Right lobe of liver (tissue), 6 donors: Measurements from ENCODE around the gene PRKAR1B. TPM values are rescaled to one million over a fixed set of nuclear protein-coding genes. Genes with fewer than 3 reads are reported as not detected.
A peak's percentile ranks its signal among the peaks of the same experiment; 100 is the strongest.

Source experiments
- ATAC-seq, 4 donors: fragments of 200-7000 bp; cut with Tn5 transposase; one replicate each; pipeline ENCODE4 v1.9.1; 2020; ENCODE audit warnings: mild to moderate bottlenecking in 4 of 4, moderate library complexity in 4 of 4
- DNase-seq, 3 donors: peaks; one replicate each; pipeline ENCODE4 v3.0.0-alpha.2; 2020
- H3K27ac ChIP-seq, 3 donors: fragments of 200-600 bp; one replicate each; pipeline ENCODE4 v1.8.0; 2022
- H3K27me3 ChIP-seq, 2 donors: fragments of 200-600 bp; one replicate each; pipeline ENCODE4 v1.8.0; 2022
- H3K36me3 ChIP-seq, 4 donors: fragments of 200-600 bp; sonication (generic) in 1 of 4; one replicate each; pipeline versions ENCODE4 v1.5.1 to v1.8.0; 2017 to 2022; ENCODE audit warnings: control low read depth in 1 of 4
- H3K4me1 ChIP-seq, 4 donors: fragments of 200-600 bp; sonication (generic) in 1 of 4; one replicate each; pipeline versions ENCODE4 v1.5.1 to v1.8.0; 2017 to 2022; ENCODE audit warnings: control low read depth in 1 of 4
- H3K4me3 ChIP-seq, 3 donors: fragments of 200-600 bp; one replicate each; pipeline ENCODE4 v1.8.0; 2022
- H3K9me3 ChIP-seq, 4 donors: fragments of 200-600 bp; sonication (generic) in 1 of 4; one replicate each; pipeline versions ENCODE4 v1.5.1 to v1.8.0; 2017 to 2022; ENCODE audit warnings: control low read depth in 1 of 4
- POLR2A ChIP-seq: fragments of 450-650 bp; IDR thresholded peaks from one replicate; pipeline ENCODE4 v1.6.1; 2017; ENCODE audit warnings: antibody characterized with exemption, mild to moderate bottlenecking
- WGBS: methylation state at CpG from one replicate; pipeline ENCODE4 v1.1.6; 2018; ENCODE audit warnings: low coverage, low lambda C conversion rate; ENCODE audit not compliant: insufficient coverage; ENCODE audit errors: missing lambda C conversion rate; 5-methylcytosine and 5-hydroxymethylcytosine counted together
- intact Hi-C, 2 donors: fragments of 100-400 bp; cut with DNase I; formaldehyde crosslinking; loops; one replicate each; pipeline versions ENCODE4 v1.11.2 to v1.14.1; 2022
- long read RNA-seq: library from polyadenylated mRNA; unstranded; transcript quantifications from one replicate; pipeline ENCODE4 v2.0.0, GENCODE V29; 2019
- total RNA-seq, 6 experiments: library from RNA; depleted of rRNA in 2 of 6; stranded (reverse); fragments of >200 nt in 2 of 6; fragmentation: NEBNext Ultra II Directional in 3 of 6; extraction: Animal tissue kit (Norgen Biotek cat#: 25700) in 3 of 6; gene quantifications; one replicate each; pipeline versions ENCODE4 v1.1.0 to v1.2.4, GENCODE V29; 2016 to 2023
- TF ChIP-seq, protein P1 (sequence below), 4 donors: fragments of 200-600 bp in 3 of 4; fragments of 450-650 bp in 1 of 4; IDR thresholded peaks; one replicate each; pipeline versions ENCODE4 v1.5.1 to v1.8.0; 2016 to 2022; ENCODE audit warnings: antibody characterized with exemption in 4 of 4, mild to moderate bottlenecking in 2 of 4
- donor health status: DM: no; HTN: yes; CAD: no.
- donor health status: DM: no; HTN: no; CAD: no.
- donor health status: DM: no; HTN: no; CAD: no.
- donor health status: DM: no; HTN: yes; CAD: no.
- donor health status: DM: no; HTN: yes; CAD: no.

PRKAR1B gene
- total RNA-seq, result 10 to 100 TPM in 3 of 6 experiments, 1 to 10 TPM in 3; 4.7 to 20.8 (median 11.3) TPM
- long read RNA-seq, result 0 reads

DNA sequence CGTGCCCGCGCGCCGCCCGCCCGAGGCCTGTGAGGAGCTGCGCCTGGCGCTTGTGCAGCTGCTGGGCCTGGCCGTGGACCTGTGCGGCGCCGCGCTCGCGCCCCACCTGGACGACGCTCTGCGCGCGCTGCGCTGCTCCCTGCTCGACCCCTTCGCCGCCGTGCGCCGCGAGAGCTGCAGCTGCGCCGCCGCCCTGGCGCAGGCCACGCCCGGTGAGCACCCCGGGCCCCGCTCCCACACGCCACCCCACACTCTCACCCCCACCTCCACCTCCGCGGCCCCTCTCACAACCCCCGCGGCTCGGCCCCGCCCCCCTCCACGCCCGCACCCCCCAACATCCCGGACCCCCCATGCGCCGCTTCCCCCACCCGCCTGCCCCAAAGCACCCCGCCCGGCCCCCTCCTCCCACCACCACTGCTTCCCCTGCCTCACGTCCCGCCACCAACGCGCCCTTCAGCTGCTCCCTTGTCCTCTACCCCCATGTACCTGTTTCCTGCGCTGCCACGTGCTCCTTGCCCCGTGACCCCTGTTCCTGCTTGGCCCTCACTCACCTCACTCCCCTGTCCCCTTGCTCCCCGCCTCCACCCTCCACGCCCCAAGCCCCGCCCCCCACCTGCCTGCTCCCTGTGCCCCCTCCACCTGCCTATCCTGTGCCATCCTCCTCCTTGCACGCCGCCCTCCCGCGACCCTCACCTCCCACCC lies at the start of gene PRKAR1B:
PRKAR1B (minus strand) TSS at position 178 of the 702 bp plus-strand sequence. CDS start 15,776 bp downstream, outside the sequence.
- ATAC-seq, result peak; percentile 4 to 57 (median 25)
- TF ChIP-seq, protein P1, sequence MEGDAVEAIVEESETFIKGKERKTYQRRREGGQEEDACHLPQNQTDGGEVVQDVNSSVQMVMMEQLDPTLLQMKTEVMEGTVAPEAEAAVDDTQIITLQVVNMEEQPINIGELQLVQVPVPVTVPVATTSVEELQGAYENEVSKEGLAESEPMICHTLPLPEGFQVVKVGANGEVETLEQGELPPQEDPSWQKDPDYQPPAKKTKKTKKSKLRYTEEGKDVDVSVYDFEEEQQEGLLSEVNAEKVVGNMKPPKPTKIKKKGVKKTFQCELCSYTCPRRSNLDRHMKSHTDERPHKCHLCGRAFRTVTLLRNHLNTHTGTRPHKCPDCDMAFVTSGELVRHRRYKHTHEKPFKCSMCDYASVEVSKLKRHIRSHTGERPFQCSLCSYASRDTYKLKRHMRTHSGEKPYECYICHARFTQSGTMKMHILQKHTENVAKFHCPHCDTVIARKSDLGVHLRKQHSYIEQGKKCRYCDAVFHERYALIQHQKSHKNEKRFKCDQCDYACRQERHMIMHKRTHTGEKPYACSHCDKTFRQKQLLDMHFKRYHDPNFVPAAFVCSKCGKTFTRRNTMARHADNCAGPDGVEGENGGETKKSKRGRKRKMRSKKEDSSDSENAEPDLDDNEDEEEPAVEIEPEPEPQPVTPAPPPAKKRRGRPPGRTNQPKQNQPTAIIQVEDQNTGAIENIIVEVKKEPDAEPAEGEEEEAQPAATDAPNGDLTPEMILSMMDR (IDR thresholded peaks at IDR 0.05), result no peak
- no peak for TF ChIP-seq POLR2A
- no peaks in the 10 kb centered on the region for H3K27me3 ChIP-seq
- intact Hi-C loops, result no loop called here
- peak within 1 kb of the TSS in 2 of 3 donors; percentile 40 to 47 for H3K27ac ChIP-seq
- WGBS, result 5% methylated on average over 18 of the region's 66 CpGs
- H3K36me3 ChIP-seq, result no peaks in the 10 kb centered on the region
- no peaks in the 10 kb centered on the region for H3K9me3 ChIP-seq
- peaks cover 0 to 18% (median 3%) of the 10 kb centered on the region in 4 donors for H3K4me1 ChIP-seq
- peak within 1 kb of the TSS; percentile 57 to 98 (median 68) for H3K4me3 ChIP-seq
- peak in 1 of 3 donors; percentile 60 for DNase-seq

DNA sequence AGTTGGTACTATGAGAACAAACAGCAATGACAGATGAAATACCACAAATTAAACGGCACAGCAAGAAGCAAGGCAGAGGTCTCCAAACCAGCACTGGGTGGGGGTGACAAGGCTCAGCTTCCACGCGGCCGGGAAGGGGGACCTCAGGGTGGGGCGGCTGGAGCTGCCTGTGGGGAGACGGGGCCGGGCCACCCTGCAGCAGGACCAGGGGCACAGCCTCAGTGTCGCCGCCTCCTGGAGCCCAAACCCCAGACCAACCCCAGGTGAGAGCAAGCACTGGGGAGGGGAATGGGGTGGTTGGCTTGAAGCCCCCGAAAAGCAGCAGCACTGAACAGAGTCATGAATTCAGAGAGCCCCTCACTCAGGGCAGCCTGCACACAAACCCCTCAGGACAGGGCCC lies 49.3 kb upstream of the PRKAR1B start:
- H3K36me3 ChIP-seq, result peaks cover 0 to 14% (median 0%) of the 10 kb centered on the region in 4 donors
- no peaks in the 10 kb centered on the region for H3K9me3 ChIP-seq
- TF ChIP-seq POLR2A, result no peak
- DNase-seq, result no peak
- H3K27me3 ChIP-seq, result no peaks in the 10 kb centered on the region
- no peaks in the 10 kb centered on the region for H3K4me1 ChIP-seq
- WGBS, result 83% methylated on average over 6 of the region's 10 CpGs
- intact Hi-C loops, result no loop called here
- no peak overlapping the region for H3K4me3 ChIP-seq
- no peak for ATAC-seq
- H3K27ac ChIP-seq, result no peak overlapping the region

DNA sequence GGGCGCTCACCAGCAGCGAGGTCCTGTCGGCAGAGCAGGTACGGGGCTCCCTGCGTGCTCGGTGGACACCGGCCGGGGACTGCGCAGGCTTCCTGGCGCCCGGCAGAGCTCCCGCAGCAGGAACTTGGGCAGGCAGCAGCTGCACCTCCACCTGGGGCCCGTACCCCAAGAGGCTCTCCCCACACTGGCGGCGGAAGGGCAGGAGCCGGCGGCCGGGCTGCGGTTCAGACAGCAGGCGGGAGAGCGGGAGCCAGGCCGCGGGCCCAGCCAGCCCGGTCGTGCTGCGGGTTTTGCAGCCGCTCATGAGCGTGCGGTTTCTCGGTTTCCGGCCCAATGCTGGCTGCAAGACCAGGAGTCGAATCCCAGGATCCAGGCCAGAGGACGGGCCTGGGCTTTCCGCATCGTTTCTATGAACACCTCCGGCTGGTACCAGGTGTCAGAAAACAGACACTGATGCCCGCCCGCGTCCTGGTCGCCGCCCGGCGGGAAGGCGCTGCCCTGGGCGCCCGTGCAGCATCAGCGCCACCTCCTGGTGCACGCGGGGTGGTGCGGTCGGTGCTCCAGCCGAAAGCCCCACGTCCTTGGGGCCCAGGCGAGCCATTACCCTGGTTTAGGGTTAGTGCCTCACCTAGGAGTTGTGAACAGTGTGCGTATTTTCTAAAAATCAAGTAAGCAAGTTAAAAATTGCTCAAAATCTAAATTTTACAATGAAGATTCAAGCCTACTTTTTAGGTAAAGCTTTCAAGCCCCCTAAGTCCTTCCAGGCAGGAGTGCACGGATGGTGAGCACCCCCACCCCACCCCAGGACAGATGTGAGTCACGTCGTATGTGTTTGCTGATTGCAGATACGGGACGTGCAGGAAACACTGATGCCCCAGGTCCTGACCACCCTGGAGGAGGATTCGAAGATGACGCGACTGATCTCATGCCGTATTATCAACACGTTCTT lies 47.4 kb upstream of the PRKAR1B start:
- H3K36me3 ChIP-seq, result peaks cover 0 to 2% (median under 1%) of the 10 kb centered on the region in 4 donors
- WGBS, result 84% methylated on average over 11 of the region's 65 CpGs
- ATAC-seq, result peak; percentile 73 to 86 (median 79)

DNA sequence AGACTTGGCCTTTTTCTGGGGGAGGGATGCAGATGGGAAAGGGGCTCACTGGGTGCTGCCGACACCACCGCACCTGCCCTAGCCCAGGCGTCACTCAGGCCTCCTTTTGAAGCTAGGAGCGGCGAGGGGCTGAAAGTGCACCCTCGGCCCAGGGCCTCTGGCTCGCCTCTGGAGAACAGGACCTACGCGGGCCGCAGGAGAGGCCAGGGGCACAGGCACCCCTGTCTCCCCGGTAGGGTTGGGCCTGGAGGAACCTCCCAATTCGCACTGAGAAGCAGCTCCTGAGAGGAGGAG lies 46.5 kb upstream of the PRKAR1B start:
- 100% methylated on average over 2 of the region's 12 CpGs for WGBS
- peaks cover 0 to 2% (median under 1%) of the 10 kb centered on the region in 4 donors for H3K36me3 ChIP-seq
- ATAC-seq, result no peak
- H3K9me3 ChIP-seq, result no peaks in the 10 kb centered on the region
- no peaks in the 10 kb centered on the region for H3K4me1 ChIP-seq
- no peak for TF ChIP-seq POLR2A
- TF ChIP-seq, protein P1 (IDR thresholded peaks at IDR 0.05), result no peak
- no peaks in the 10 kb centered on the region for H3K27me3 ChIP-seq
- DNase-seq, result no peak
- H3K4me3 ChIP-seq, result no peak overlapping the region
- intact Hi-C loops, result loop anchor here in 1 of 2 donors (5.0 kb wide), 1 partner anchor 451 kb away; no protein-coding TSS in a partner anchor
- no peak overlapping the region for H3K27ac ChIP-seq

More for the DNA sequence above, 47.4 kb upstream of the PRKAR1B start:
- H3K4me1 ChIP-seq, result no peaks in the 10 kb centered on the region
- no peaks in the 10 kb centered on the region for H3K9me3 ChIP-seq
- H3K27me3 ChIP-seq, result no peaks in the 10 kb centered on the region
- TF ChIP-seq, protein P1 (IDR thresholded peaks at IDR 0.05), result peak; percentile 82 to 89 (median 85)
- no peak for TF ChIP-seq POLR2A
- no peak for DNase-seq
- no peak overlapping the region for H3K27ac ChIP-seq
- intact Hi-C loops, result loop anchor here in 1 of 2 donors (5.0 kb wide), 1 partner anchor 452 kb away; no protein-coding TSS in a partner anchor
- H3K4me3 ChIP-seq, result no peak overlapping the region
